ENCODE measurements around the gene FNIP2.

- TF ChIP-seq POLR2A (IDR thresholded peaks at IDR 0.05) (no peak), CTCF (IDR thresholded peaks at IDR 0.05 in 8 of 11, conservative IDR thresholded peaks at IDR 0.05 in 3 of 11) (no peak)
Observed at GRCh38 chr4:158799856-158800255, 31.0 kb downstream of the FNIP2 start.
